Measurements from ENCODE around the gene DGKQ.

- TF ChIP-seq POLR2AphosphoS5 (IDR thresholded peaks at IDR 0.05) (no peak), POLR2A (IDR thresholded peaks at IDR 0.05) (no peak)
- TF ChIP-seq, protein P1, sequence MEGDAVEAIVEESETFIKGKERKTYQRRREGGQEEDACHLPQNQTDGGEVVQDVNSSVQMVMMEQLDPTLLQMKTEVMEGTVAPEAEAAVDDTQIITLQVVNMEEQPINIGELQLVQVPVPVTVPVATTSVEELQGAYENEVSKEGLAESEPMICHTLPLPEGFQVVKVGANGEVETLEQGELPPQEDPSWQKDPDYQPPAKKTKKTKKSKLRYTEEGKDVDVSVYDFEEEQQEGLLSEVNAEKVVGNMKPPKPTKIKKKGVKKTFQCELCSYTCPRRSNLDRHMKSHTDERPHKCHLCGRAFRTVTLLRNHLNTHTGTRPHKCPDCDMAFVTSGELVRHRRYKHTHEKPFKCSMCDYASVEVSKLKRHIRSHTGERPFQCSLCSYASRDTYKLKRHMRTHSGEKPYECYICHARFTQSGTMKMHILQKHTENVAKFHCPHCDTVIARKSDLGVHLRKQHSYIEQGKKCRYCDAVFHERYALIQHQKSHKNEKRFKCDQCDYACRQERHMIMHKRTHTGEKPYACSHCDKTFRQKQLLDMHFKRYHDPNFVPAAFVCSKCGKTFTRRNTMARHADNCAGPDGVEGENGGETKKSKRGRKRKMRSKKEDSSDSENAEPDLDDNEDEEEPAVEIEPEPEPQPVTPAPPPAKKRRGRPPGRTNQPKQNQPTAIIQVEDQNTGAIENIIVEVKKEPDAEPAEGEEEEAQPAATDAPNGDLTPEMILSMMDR (IDR thresholded peaks at IDR 0.05 in 8 of 11, conservative IDR thresholded peaks at IDR 0.05 in 3 of 11): no peak
These were observed 44.3 kb upstream of the DGKQ start for GRCh38 chr4:1017706-1018105.

Data from spleen (tissue), 7 donors.